ENCODE data around the gene DPF3. TPM values are rescaled to one million over a fixed set of nuclear protein-coding genes. Genes with fewer than 3 reads are reported as not detected.

DPF3 gene
- total RNA-seq, 3 donors from 2014 or later (not counting 1 experiment from before 2014, with no cell fraction given) = 1.4 to 1.8 (median 1.4) TPM

GRCh38 chr14:72740504-72740961 is 153.4 kb downstream of the DPF3 start:
- no peak for ATAC-seq
- H3K4me1 ChIP-seq (ENCODE audit: control insufficient read depth, insufficient read depth, low read length) = peaks cover 5% of the 10 kb centered on the region
- no peaks in the 10 kb centered on the region for H3K27me3 ChIP-seq (ENCODE audit: control insufficient read depth, insufficient read depth, low read length)
- H3K36me3 Mint-ChIP-seq = no peaks in the 10 kb centered on the region
- no peak for DNase-seq
- no peak overlapping the region for H3K4me3 ChIP-seq (ENCODE audit: low read length)
- peaks cover 5 to 10% of the 10 kb centered on the region in 2 donors for H3K4me1 Mint-ChIP-seq
- no peaks in the 10 kb centered on the region for H3K9me3 ChIP-seq (ENCODE audit: control insufficient read depth, insufficient read depth, low read length)
- H3K27ac Mint-ChIP-seq = no peak overlapping the region
- no peaks in the 10 kb centered on the region for H3K9me3 Mint-ChIP-seq
- no peak for TF ChIP-seq CTCF (IDR thresholded peaks at IDR 0.05)
- H3K27me3 Mint-ChIP-seq (ENCODE audit: low read depth in 2 of 2) = peaks cover 0 to 5% of the 10 kb centered on the region in 2 donors
- no peak overlapping the region for H3K27ac ChIP-seq (ENCODE audit: low read length)
- WGBS (ENCODE audit: insufficient coverage) = 74% methylated on average over 4 of the region's 4 CpGs
- intact Hi-C loops (cut with micrococcal nuclease) = no loop called here
- no peak overlapping the region for H3K4me3 Mint-ChIP-seq
- H3K36me3 ChIP-seq (ENCODE audit: control insufficient read depth, insufficient read depth, low read length) = no peaks in the 10 kb centered on the region

- Mint-ChIP-seq H3K27ac (no peak overlapping the region), H3K4me1 (peaks cover 5 to 10% of the 10 kb centered on the region in 2 donors), H3K36me3 (no peaks in the 10 kb centered on the region), H3K9me3 (no peaks in the 10 kb centered on the region), H3K27me3 (ENCODE audit: low read depth in 2 of 2) (peaks cover 0 to 5% of the 10 kb centered on the region in 2 donors), H3K4me3 (no peak overlapping the region)
- 92% methylated on average over 14 of the region's 14 CpGs for WGBS (ENCODE audit: insufficient coverage)
- no peak overlapping the region for H3K4me3 ChIP-seq (ENCODE audit: low read length)
- no peak for ATAC-seq
- no peak overlapping the region for H3K27ac ChIP-seq (ENCODE audit: low read length)
- intact Hi-C loops (cut with micrococcal nuclease) = no loop called here
- H3K27me3 ChIP-seq (ENCODE audit: control insufficient read depth, insufficient read depth, low read length) = no peaks in the 10 kb centered on the region
- DNase-seq = no peak
- H3K36me3 ChIP-seq (ENCODE audit: control insufficient read depth, insufficient read depth, low read length) = no peaks in the 10 kb centered on the region
- no peak for TF ChIP-seq CTCF (IDR thresholded peaks at IDR 0.05)
- peaks cover 5% of the 10 kb centered on the region for H3K4me1 ChIP-seq (ENCODE audit: control insufficient read depth, insufficient read depth, low read length)
- no peaks in the 10 kb centered on the region for H3K9me3 ChIP-seq (ENCODE audit: control insufficient read depth, insufficient read depth, low read length)
Measured at GRCh38 chr14:72739446-72740405, 154.2 kb downstream of the DPF3 start.

- Mint-ChIP-seq H3K9me3 (no peaks in the 10 kb centered on the region), H3K27me3 (ENCODE audit: low read depth in 2 of 2) (peaks cover 0 to 5% of the 10 kb centered on the region in 2 donors), H3K4me3 (no peak overlapping the region), H3K4me1 (peaks cover 5 to 10% of the 10 kb centered on the region in 2 donors), H3K36me3 (no peaks in the 10 kb centered on the region), H3K27ac (no peak overlapping the region)
- H3K4me3 ChIP-seq (ENCODE audit: low read length) = no peak overlapping the region
- H3K27me3 ChIP-seq (ENCODE audit: control insufficient read depth, insufficient read depth, low read length) = no peaks in the 10 kb centered on the region
- WGBS (ENCODE audit: insufficient coverage) = 90% methylated on average over 6 of the region's 6 CpGs
- no peak for DNase-seq
- TF ChIP-seq CTCF (IDR thresholded peaks at IDR 0.05) = no peak
- peaks cover 5% of the 10 kb centered on the region for H3K4me1 ChIP-seq (ENCODE audit: control insufficient read depth, insufficient read depth, low read length)
- no peaks in the 10 kb centered on the region for H3K9me3 ChIP-seq (ENCODE audit: control insufficient read depth, insufficient read depth, low read length)
- intact Hi-C loops (cut with micrococcal nuclease) = no loop called here
- H3K27ac ChIP-seq (ENCODE audit: low read length) = no peak overlapping the region
- no peaks in the 10 kb centered on the region for H3K36me3 ChIP-seq (ENCODE audit: control insufficient read depth, insufficient read depth, low read length)
- ATAC-seq = no peak
Measured at GRCh38 chr14:72738161-72738611, 155.7 kb downstream of the DPF3 start.
